ENCODE measurements around the gene CCDC47.

DNA sequence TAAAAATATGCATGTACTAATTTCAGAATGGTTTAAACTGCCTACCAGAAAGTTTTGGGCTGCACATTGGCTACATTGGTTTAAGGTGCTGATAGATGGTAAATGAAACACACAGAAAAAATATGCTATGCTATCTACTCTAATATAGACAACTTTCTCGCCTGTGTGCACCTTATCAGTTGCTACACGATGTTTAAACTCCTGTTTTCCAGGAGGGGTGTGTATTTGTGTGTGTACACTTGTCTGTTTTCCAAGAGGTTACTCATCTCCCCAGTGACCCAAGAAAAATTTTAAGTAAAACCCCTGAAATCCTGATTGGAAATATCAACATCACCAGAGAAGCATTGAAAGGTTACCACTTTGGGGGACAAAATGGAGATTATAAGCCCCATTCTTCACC is 32.2 kb upstream of the CCDC47 start:
- TF ChIP-seq, protein P1, sequence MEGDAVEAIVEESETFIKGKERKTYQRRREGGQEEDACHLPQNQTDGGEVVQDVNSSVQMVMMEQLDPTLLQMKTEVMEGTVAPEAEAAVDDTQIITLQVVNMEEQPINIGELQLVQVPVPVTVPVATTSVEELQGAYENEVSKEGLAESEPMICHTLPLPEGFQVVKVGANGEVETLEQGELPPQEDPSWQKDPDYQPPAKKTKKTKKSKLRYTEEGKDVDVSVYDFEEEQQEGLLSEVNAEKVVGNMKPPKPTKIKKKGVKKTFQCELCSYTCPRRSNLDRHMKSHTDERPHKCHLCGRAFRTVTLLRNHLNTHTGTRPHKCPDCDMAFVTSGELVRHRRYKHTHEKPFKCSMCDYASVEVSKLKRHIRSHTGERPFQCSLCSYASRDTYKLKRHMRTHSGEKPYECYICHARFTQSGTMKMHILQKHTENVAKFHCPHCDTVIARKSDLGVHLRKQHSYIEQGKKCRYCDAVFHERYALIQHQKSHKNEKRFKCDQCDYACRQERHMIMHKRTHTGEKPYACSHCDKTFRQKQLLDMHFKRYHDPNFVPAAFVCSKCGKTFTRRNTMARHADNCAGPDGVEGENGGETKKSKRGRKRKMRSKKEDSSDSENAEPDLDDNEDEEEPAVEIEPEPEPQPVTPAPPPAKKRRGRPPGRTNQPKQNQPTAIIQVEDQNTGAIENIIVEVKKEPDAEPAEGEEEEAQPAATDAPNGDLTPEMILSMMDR (IDR thresholded peaks at IDR 0.05), result no peak
- no peak for TF ChIP-seq EZH2 (IDR thresholded peaks at IDR 0.05; ENCODE audit: borderline replicate concordance, insufficient read depth, low read depth, low read length, poor library complexity, severe bottlenecking)

Measured in B cell (primary cell).